GM19395 (cell line): ENCODE measurements around the gene MCU.

Experiments used
- ATAC-seq: cut with Tn5 transposase; IDR thresholded peaks from one replicate; pipeline ENCODE4 v1.9.1; 2021; ENCODE audit warnings: mild to moderate bottlenecking, moderate library complexity; ENCODE audit not compliant: unreplicated experiment

MCU gene

DNA sequence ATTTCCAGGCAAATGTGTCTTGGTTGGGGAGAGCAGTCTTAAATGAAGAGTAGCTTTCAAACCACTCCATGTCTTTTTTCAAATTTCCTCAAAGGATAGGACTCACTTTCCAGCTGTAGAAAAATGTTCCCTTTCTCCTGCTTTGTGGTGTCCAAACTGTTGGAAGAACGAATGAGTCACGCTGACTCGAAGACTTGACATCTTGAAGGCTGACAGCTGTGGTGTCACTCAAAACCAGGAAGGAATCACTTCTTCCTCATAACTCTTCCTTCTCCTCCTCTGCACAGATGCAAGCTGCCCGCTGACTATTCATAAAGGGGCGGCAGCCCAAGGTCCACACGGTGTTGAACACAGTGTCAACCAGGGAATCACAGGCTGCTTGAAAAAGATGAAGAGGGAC is 243.4 kb downstream of the MCU start:
- ATAC-seq: no peak
